GM21723 (cell line): ENCODE measurements around the gene MAMSTR.
"Not testable (repeated sequence)": the region's sequence is repeated elsewhere in the genome, so short reads cannot be mapped to it uniquely, and the experiment has no call there.

Source experiments
- ATAC-seq: cut with Tn5 transposase; IDR thresholded peaks from one replicate; pipeline ENCODE4 v1.9.1; 2021; ENCODE audit warnings: mild to moderate bottlenecking, moderate library complexity; ENCODE audit not compliant: unreplicated experiment

MAMSTR gene

DNA sequence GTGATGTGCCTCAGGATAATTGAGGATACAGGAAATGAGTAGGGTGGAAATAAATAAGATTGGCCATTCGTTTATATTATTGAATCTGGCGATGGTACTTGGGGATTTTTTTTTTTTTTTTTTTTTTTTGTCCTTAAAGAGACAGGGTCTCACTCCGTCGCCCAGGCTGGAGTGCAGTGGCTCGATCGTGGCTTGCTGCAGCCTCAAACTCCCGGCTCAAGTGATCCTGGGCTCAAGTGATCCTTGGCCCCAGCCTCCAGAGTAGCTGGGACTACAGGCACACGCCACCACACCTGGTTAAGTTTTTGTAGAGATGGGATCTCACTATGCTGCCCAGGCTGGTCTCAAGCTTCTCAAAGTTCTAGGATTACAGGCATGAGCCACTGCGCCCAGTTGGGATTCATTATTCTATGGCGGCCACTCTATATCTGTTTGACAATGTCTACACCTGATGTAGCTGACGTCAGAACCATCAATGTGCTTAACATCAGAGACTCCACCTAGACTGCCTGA lies 2.7 kb upstream of the MAMSTR start:
- ATAC-seq = no peak

- peak; percentile 73 for ATAC-seq
Measured at GRCh38 chr19:48720613-48721296, 1.2 kb upstream of the MAMSTR start.

GRCh38 chr19:48720251-48720612 lies 707 bp upstream of the MAMSTR start:
- ATAC-seq = no peak

DNA sequence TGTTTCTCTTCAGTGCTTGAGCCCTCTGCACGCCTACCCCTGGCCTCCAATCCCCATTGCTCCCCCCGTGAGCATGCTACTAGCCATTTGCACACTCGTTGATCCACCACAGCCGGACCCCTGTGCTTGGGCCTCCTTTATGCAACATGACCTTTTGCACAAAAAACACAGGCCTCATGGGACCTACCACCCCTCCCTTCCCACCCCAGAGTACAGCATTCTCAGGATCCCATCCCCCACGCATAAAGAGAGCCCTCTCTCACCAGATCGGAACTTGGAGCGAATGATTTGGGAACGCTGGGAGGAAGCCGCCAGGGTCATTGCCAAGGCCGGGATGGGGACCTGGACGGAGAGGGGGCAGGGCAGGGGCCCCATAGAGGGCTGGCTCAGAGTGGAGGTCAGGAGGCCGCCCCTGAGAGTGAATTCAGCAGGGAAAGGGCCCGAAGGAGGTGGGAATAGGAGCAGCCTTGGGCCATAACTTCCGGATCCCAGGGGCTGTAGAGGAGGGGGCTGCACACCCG lies 754 bp downstream of the MAMSTR start:
- ATAC-seq = no peak

GRCh38 chr19:48718106-48718505 lies 1.4 kb downstream of the MAMSTR start:
- ATAC-seq = not testable (repeated sequence)

DNA sequence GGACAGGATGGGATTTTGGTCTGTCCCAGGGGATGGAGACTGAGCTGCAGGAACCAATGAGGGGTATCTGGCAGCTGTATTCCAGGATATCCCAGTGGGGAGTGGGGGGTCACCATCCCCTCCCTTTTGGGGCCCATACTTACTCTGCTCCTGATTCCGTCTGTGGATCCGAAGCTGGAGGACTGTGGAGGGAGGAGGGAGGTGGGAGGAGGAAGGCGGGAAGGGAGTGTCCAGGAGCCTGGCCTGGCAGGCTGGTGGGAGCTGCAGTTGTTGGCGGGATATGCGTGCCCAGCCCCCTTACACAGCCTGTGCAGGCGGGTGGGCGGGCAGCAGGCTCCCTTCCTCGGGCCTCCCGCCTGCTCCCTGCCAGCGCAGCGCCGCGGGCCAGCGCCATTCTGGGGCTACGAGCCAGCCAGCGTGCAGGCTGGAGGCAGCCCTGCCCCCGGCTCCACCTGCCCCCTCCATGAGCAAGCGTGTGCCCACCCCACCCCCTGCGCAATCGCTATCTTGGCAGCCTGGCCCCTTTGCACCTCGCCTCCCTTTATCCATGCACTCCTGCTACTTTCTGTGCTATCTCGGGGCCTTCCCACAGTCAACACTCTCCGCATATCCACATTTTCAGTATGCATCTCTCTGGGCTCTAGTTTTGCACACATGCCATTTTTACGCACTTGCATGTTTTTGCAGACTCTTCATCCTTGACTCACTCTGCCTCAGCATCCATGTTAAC lies 2.8 kb downstream of the MAMSTR start:
- ATAC-seq = no peak

DNA sequence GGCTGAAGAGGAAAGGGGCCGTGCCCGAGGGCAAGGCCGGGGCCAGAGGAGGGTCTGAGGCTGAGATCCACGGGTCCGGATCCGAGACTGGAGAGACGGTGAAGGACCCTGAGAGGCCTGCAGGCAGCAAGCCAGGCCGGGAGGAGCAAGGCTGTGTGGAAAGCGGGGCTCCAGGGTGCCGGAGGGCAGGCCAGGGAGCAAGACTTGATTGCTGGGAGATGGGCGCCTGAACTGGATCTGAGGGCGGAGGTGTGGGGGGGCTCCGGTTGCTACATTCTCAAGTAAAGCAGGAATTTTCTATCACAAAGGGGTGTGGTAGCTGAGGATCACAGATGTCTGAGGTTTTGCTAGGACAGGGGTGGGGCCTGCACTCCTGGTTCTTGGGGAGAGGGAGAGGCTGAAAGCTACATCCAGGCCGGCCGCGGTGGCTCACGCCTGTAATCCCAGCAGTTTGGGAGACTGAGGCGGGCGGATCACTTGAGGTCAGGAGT lies 3.8 kb downstream of the MAMSTR start:
- no peak for ATAC-seq

DNA sequence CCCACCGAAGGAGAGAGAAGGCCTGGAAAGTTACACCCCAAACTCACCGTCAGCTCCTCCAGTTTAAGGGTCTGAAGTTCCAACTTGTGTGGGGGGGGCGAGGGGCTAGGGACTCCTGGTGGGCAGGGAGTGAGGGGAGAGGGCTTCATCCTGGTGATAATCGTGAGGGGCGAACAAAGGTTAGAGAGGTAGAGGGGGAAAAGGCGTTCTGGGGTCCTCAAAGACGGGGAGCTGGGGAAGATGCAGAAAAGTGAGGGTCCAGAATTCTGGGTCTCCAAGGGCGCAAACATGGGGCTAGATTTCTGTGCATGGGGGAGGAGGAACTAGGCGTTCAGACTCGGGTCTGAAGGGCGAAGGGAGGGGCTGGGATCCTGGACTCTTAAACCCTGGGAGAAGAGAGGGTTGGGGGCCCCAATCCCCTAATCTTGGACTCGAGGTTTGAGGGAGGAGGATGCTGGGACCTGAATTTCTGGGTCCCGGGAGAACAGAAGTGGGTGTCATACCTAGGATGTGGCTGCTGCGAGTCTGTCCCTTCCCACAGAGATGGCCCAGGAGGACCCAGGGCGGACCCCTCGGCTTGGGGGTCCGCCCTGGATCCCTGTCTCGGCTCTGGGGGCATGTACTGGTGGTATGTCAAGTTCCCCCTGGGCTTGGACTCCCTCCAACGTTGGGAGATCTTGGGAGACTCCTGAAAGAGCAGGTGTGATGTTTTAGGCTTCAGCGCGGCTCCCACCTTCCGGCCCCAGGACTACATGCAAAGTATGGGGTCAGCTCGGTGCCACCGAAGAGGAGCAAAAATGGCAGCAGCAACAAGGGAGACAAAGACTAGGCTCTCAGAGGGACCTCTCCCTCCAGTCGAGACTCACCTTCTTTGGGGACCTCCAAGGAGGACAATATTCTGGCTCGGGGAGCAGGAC lies 4.5 kb downstream of the MAMSTR start:
- ATAC-seq = no peak

DNA sequence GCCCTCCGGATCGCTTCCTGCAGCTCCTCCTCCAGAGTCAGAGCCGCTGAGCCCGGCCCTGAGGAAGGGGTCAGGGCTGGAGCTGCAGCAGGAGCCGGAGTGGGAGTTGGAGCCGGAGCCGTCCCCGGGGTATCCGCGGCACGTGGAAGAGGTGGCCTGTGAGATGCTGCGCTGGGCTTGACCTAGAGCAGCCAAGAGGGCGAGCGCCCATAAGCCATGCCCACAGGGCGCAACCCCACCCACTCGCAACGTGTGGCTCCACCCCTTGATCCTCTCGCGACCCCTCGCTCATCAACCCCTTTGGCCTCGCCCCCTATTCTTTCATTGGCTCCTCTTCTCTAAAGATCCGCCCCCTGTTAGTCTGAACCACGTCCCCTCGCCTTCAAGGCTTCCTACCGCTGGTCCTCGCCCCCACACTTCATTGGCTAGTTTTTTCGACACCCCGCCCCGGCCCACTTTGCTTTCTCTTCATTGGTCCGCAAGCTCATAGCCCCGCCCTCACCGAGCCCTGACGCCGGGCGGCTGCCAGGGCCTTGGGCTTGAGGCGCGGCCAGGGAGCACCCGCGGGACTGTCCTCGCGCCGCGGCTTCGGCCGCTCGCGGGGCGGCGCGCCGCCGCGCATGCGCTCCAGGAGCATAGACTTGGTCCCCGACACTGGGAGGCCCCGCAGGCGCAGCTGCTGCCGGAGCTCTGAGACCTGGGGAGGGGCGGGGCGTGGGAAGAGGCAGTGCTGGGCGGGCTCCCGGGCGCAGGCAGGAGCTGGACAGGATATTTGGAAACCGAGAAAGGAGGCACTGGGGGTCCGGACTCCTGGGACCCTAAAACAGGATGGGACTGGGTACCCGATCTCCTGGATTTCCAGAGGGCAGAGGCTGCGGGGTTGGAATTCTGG lies 5.4 kb downstream of the MAMSTR start:
- peak; percentile 85 for ATAC-seq

DNA sequence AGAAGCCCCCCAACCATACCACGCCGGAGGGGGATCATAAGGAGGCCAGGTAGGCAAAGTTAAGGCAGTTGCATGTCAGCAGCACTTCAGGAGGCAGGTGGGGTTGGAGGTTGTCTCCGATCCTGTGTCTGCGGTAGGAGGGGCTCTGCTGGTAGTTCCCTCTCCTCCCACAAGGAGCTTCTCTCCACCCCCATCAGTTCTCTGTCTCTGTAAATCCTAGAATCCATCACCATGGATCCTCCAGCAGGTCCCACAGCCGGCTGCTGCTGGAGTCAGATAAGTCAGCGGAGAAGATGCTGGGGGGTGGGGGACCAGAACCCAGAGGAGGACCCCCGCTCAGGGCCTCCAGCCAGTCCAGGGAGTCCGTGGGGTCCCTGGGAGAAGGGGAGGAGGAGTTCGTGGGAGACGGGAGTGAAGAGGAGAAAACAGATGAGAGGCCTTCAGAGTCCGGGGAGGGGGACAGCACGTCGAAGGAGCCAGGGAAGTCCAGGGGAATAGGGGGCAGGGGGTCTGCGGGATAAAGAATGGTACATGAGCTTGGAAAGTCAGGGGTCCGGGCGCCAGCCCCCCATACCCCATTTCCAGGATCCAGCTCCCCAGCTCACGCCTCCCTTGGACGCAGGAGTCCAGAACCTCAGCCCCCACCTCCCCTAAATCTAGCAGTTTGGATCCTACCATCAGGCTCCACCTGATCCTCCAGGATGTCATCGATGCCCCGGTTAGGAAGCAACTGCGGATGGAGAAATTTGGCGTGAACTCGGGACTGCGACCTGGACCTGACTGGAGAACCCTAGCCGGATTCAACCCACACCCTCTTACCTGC lies 6.3 kb downstream of the MAMSTR start:
- no peak for ATAC-seq

- ATAC-seq = no peak
Measured at GRCh38 chr19:48711106-48711662, 8.3 kb downstream of the MAMSTR start.

- no peak for ATAC-seq
Measured at GRCh38 chr19:48708471-48708870, 11.1 kb downstream of the MAMSTR start.

DNA sequence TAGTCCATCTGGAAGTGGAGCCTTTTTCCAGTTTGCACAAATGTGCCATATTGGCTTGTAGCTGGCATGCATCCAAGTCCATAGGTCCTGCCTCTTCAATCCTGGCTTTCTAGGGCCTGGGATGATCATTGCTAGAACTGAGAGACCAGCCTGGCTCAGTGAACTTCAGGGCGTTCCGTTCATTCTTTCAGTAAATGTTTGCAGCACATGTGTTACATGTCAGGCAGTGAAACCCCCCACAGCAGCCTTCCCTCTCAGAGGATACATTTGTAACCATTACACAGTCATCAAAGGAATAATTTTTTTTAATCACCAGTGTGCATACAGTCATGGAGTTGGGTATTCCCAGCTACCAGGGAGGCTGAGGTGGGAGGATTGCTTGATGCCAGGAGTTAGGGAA lies 14.1 kb downstream of the MAMSTR start:
- no peak for ATAC-seq

- ATAC-seq = no peak
Measured at GRCh38 chr19:48703316-48703715, 16.2 kb downstream of the MAMSTR start.

DNA sequence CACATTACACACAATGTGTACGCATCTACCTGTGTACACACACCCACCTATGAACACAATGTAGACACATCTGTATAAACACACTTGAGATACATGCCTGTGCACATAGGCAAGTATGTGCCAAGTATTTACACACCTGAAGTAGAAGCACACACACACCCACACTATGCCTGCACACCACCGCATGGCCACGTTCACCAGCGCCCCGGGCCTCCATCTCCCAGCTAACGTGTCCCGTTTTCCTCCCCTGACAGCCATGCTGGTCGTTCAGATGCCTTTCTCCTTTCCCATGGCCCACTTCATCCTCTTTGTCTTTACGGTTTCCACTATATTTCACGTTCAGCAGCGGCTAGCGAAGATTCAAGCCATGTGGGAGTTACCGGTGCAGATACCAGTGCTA lies 16.8 kb downstream of the MAMSTR start:
- ATAC-seq = no peak

DNA sequence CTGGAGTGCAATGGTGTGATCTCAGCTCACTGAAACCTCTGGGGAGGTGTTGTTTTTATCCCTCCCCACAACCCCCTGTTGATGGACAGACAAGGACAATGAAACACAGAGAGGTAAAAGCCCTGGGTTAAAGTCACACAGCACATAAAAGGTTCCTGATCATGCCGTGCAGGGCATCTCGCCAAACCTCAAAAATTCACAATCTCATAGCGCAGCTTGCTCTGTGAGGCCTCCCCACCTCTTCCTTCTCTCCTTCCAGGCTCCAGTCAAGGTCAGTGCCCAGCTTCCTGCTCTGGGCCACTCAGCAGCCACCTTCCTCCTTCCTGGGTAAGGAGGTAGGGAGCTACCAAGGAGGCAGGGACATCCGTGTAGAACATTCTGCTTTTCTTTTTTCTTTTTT lies 21.5 kb downstream of the MAMSTR start:
- no peak for ATAC-seq

- ATAC-seq = no peak
Measured at GRCh38 chr19:48696353-48697010, 23.0 kb downstream of the MAMSTR start.

DNA sequence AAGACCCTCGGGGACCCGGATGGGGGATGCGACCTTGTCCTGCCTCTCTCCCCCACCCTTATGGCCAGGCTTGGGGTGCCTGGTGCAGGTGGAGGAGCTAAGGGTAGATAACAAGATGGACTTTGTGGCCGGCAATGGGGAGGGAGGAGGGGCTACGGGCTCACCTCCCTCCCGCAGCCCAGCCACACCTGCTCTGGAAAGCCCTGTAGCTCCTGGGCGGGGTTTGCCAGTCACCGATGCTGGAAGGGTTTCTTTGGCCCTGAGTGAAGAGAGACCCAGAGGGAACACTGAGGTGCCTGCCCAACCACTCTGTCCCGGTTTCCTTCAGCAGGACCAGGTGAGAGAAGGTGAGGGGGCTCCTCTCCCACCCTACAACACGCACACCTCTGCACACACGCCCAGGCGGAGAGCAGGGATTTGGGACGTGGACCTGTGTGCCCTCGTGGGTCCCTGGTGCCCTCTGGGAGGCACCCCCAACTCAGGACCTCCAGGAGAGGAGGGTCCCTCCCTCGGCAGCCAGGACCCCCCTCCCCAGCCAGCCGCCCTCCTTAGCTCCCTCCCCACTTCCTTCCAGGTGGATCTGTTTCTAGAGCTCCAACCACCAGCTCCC lies 23.7 kb downstream of the MAMSTR start, which contains the start of gene FUT2:
Gene FUT2, plus strand, starts transcription at position 229 of the 610 bp plus-strand sequence. CDS start 6,986 bp downstream, outside the sequence.
- no peak for ATAC-seq
